Ishikawa (cell line): ENCODE results near the gene SMIM9.

Source experiments
- CEBPB ChIP-seq: IDR thresholded peaks from 2 replicates; pipeline ENCODE4 v1.6.1; 2012
- CREB1 ChIP-seq: IDR thresholded peaks from 2 replicates; pipeline ENCODE4 v1.6.1; 2012; ENCODE audit warnings: low read depth
- EGR1 ChIP-seq: IDR thresholded peaks from 2 replicates; pipeline ENCODE4 v1.6.1; 2012
- EP300 ChIP-seq: IDR thresholded peaks from 2 replicates; pipeline ENCODE4 v1.6.1; 2012; ENCODE audit warnings: borderline replicate concordance
- FOXM1 ChIP-seq: IDR thresholded peaks from 2 replicates; pipeline ENCODE4 v1.6.1; 2012; ENCODE audit warnings: low read depth, borderline replicate concordance
- NFIC ChIP-seq: IDR thresholded peaks from 2 replicates; pipeline ENCODE4 v1.6.1; 2012
- RAD21 ChIP-seq: IDR thresholded peaks from 2 replicates; pipeline ENCODE4 v1.6.1; 2012; ENCODE audit warnings: low read depth
- TAF1 ChIP-seq: IDR thresholded peaks from 2 replicates; pipeline ENCODE4 v1.6.1; 2012; ENCODE audit warnings: low read depth, mild to moderate bottlenecking
- TCF12 ChIP-seq: IDR thresholded peaks from 2 replicates; pipeline ENCODE4 v1.6.1; 2012; ENCODE audit warnings: low read depth
- USF1 ChIP-seq: IDR thresholded peaks from 2 replicates; pipeline ENCODE4 v1.6.1; 2012
- YY1 ChIP-seq: IDR thresholded peaks from 2 replicates; pipeline ENCODE4 v1.6.1; 2012; ENCODE audit warnings: low read depth
- ZBTB7A ChIP-seq: IDR thresholded peaks from 2 replicates; pipeline ENCODE4 v1.6.1; 2012; ENCODE audit warnings: low read depth
- TF ChIP-seq, protein P1 (sequence below): IDR thresholded peaks from 2 replicates; pipeline ENCODE4 v1.6.1; 2012; ENCODE audit warnings: low read depth, mild to moderate bottlenecking

GRCh38 chrX:154813801-154814200, 20.7 kb downstream of the SMIM9 start:
- TF ChIP-seq CEBPB (no peak), USF1 (no peak), EGR1 (no peak), TAF1 (no peak), ZBTB7A (no peak), EP300 (no peak), YY1 (no peak), TCF12 (no peak), FOXM1 (no peak), RAD21 (no peak), CREB1 (no peak), NFIC (no peak)
- TF ChIP-seq, protein P1, sequence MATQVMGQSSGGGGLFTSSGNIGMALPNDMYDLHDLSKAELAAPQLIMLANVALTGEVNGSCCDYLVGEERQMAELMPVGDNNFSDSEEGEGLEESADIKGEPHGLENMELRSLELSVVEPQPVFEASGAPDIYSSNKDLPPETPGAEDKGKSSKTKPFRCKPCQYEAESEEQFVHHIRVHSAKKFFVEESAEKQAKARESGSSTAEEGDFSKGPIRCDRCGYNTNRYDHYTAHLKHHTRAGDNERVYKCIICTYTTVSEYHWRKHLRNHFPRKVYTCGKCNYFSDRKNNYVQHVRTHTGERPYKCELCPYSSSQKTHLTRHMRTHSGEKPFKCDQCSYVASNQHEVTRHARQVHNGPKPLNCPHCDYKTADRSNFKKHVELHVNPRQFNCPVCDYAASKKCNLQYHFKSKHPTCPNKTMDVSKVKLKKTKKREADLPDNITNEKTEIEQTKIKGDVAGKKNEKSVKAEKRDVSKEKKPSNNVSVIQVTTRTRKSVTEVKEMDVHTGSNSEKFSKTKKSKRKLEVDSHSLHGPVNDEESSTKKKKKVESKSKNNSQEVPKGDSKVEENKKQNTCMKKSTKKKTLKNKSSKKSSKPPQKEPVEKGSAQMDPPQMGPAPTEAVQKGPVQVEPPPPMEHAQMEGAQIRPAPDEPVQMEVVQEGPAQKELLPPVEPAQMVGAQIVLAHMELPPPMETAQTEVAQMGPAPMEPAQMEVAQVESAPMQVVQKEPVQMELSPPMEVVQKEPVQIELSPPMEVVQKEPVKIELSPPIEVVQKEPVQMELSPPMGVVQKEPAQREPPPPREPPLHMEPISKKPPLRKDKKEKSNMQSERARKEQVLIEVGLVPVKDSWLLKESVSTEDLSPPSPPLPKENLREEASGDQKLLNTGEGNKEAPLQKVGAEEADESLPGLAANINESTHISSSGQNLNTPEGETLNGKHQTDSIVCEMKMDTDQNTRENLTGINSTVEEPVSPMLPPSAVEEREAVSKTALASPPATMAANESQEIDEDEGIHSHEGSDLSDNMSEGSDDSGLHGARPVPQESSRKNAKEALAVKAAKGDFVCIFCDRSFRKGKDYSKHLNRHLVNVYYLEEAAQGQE, result no peak
